Liver (tissue), 9 donors: ENCODE measurements around the gene EPHB2. TPM values are rescaled to one million over a fixed set of nuclear protein-coding genes. Genes with fewer than 3 reads are reported as not detected.

Experiments
- DNase-seq: peaks from one replicate; pipeline ENCODE4 v3.0.0-alpha.2; 2017; ENCODE audit warnings: low spot score
- H3K27ac ChIP-seq, 2 donors: one replicate each; pipeline ENCODE4 v1.7.0; 2013; ENCODE audit warnings: inconsistent platforms in 2 of 2, low read length in 2 of 2, control low read depth in 1 of 2, low read depth in 1 of 2, mild to moderate bottlenecking in 1 of 2
- H3K27me3 ChIP-seq, 4 donors: one replicate each; pipeline versions ENCODE4 v1.6.1 to v1.7.0; 2013; ENCODE audit warnings: low read length in 3 of 4, inconsistent platforms in 1 of 4, mild to moderate bottlenecking in 1 of 4, moderate library complexity in 1 of 4; ENCODE audit not compliant: control insufficient read depth in 4 of 4, insufficient read depth in 4 of 4
- H3K36me3 ChIP-seq, 4 donors: one replicate each; pipeline versions ENCODE4 v1.6.1 to v1.7.0; 2013; ENCODE audit warnings: low read length in 3 of 4, mild to moderate bottlenecking in 3 of 4, low read depth in 1 of 4, moderate library complexity in 1 of 4; ENCODE audit not compliant: control insufficient read depth in 4 of 4, insufficient read depth in 3 of 4
- H3K4me1 ChIP-seq, 4 donors: one replicate each; pipeline versions ENCODE4 v1.6.1 to v1.7.0; 2013; ENCODE audit warnings: low read length in 3 of 4, mild to moderate bottlenecking in 3 of 4, moderate library complexity in 1 of 4; ENCODE audit not compliant: control insufficient read depth in 4 of 4, insufficient read depth in 4 of 4
- H3K4me3 ChIP-seq, 3 donors: one replicate each; pipeline versions ENCODE4 v1.6.1 to v1.7.0; 2013; ENCODE audit warnings: low read length in 3 of 3, control low read depth in 1 of 3, low read depth in 1 of 3, mild to moderate bottlenecking in 1 of 3
- H3K9ac ChIP-seq, 2 donors: one replicate each; pipeline ENCODE4 v1.7.0; 2013; ENCODE audit warnings: low read length in 2 of 2, mild to moderate bottlenecking in 2 of 2, moderate library complexity in 2 of 2, control low read depth in 1 of 2, low read depth in 1 of 2
- H3K9me3 ChIP-seq, 4 donors: one replicate each; pipeline versions ENCODE4 v1.6.1 to v1.7.0; 2013; ENCODE audit warnings: low read length in 3 of 4; ENCODE audit not compliant: control insufficient read depth in 4 of 4
- FOXA2 ChIP-seq: IDR thresholded peaks from 2 replicates; pipeline ENCODE4 v1.6.1; 2016; ENCODE audit warnings: antibody characterized with exemption
- GABPA ChIP-seq, 2 donors: IDR thresholded peaks in 1 of 2; conservative IDR thresholded peaks in 1 of 2; 2 replicates each; pipeline ENCODE4 v1.6.1; 2016; ENCODE audit warnings: antibody characterized with exemption in 2 of 2, mild to moderate bottlenecking in 1 of 2, moderate library complexity in 1 of 2
- HNF4A ChIP-seq, 2 donors: conservative IDR thresholded peaks; 2 replicates each; pipeline ENCODE4 v1.6.1; 2016; ENCODE audit warnings: antibody characterized with exemption in 2 of 2, mild to moderate bottlenecking in 2 of 2
- HNF4G ChIP-seq: IDR thresholded peaks from 2 replicates; pipeline ENCODE4 v1.6.1; 2016; ENCODE audit warnings: antibody characterized with exemption
- JUND ChIP-seq, 2 donors: IDR thresholded peaks; 2 replicates each; pipeline ENCODE4 v1.6.1; 2016; ENCODE audit warnings: antibody characterized with exemption in 2 of 2
- NR2F2 ChIP-seq: IDR thresholded peaks from 2 replicates; pipeline ENCODE4 v1.6.1; 2016; ENCODE audit warnings: antibody characterized with exemption
- RAD21 ChIP-seq, 2 donors: IDR thresholded peaks; 2 replicates each; pipeline ENCODE4 v1.6.1; 2016; ENCODE audit warnings: antibody characterized with exemption in 2 of 2, mild to moderate bottlenecking in 2 of 2
- RXRA ChIP-seq, 2 donors: IDR thresholded peaks; 2 replicates each; pipeline ENCODE4 v1.6.1; 2017 to 2018; ENCODE audit warnings: antibody characterized with exemption in 2 of 2, mild to moderate bottlenecking in 1 of 2
- TAF1 ChIP-seq: conservative IDR thresholded peaks from 2 replicates; pipeline ENCODE4 v1.6.1; 2016; ENCODE audit warnings: antibody characterized with exemption, mild to moderate bottlenecking
- WGBS: extraction: QIAGEN DNeasy Blood & Tissue Kit; methylation state at CpG from one replicate; pipeline ENCODE4 v1.1.7; 2013; 5-methylcytosine and 5-hydroxymethylcytosine counted together
- polyA plus RNA-seq, 2 donors: library from polyadenylated mRNA; stranded (reverse) in 1 of 2; unstranded in 1 of 2; fragments of 200-250 nt in 1 of 2; fragments of >200 nt in 1 of 2; fragmentation: Nextera tagmentation in 1 of 2; extraction: Ambion mirVana in 1 of 2; gene quantifications; one replicate each; pipeline versions ENCODE4 v1.2.1 to v1.2.3, GENCODE V29; 2013 to 2015
- total RNA-seq, 2 donors: library from RNA; depleted of rRNA; stranded (reverse); fragments of >200 nt; gene quantifications; one replicate each; pipeline ENCODE4 v1.2.3, GENCODE V29; 2014
- TF ChIP-seq, protein P1 (sequence below): IDR thresholded peaks from 2 replicates; pipeline ENCODE4 v1.6.1; 2016; ENCODE audit warnings: antibody characterized with exemption
- TF ChIP-seq, protein P2 (sequence below): IDR thresholded peaks from 2 replicates; pipeline ENCODE4 v1.6.1; 2016; ENCODE audit warnings: antibody characterized with exemption
- TF ChIP-seq, protein P3 (sequence below): fragments of 150-350 bp; IDR thresholded peaks from 2 replicates; pipeline ENCODE4 v1.5.1; 2017; ENCODE audit warnings: improper control_type of control experiment, low read depth, low read length; ENCODE audit not compliant: missing input control
- TF ChIP-seq, protein P4 (sequence below): IDR thresholded peaks from 2 replicates; pipeline ENCODE4 v1.6.1; 2016; ENCODE audit warnings: antibody characterized with exemption
- donor health status: healthy.
- donor health status: healthy.
- donor health status: healthy.
- donor health status: healthy.
- donor health status: healthy.

The EPHB2 gene
- total and polyA plus RNA-seq, 4 donors, result 0.07 to 1.0 (median 0.38) TPM

GRCh38 chr1:22896184-22896583, 185.5 kb downstream of the EPHB2 start:
- DNase-seq, result no peak
- WGBS, result 91% methylated on average over 7 of the region's 7 CpGs
- no peaks in the 10 kb centered on the region for H3K27me3 ChIP-seq
- H3K9ac ChIP-seq, result no peak overlapping the region
- H3K36me3 ChIP-seq, result no peaks in the 10 kb centered on the region
- H3K4me3 ChIP-seq, result no peak overlapping the region
- H3K9me3 ChIP-seq, result no peaks in the 10 kb centered on the region
- H3K4me1 ChIP-seq, result no peaks in the 10 kb centered on the region
- TF ChIP-seq, protein P1, sequence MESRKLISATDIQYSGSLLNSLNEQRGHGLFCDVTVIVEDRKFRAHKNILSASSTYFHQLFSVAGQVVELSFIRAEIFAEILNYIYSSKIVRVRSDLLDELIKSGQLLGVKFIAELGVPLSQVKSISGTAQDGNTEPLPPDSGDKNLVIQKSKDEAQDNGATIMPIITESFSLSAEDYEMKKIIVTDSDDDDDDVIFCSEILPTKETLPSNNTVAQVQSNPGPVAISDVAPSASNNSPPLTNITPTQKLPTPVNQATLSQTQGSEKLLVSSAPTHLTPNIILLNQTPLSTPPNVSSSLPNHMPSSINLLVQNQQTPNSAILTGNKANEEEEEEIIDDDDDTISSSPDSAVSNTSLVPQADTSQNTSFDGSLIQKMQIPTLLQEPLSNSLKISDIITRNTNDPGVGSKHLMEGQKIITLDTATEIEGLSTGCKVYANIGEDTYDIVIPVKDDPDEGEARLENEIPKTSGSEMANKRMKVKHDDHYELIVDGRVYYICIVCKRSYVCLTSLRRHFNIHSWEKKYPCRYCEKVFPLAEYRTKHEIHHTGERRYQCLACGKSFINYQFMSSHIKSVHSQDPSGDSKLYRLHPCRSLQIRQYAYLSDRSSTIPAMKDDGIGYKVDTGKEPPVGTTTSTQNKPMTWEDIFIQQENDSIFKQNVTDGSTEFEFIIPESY, result no peak
- TF ChIP-seq JUND (IDR thresholded peaks at IDR 0.05) (no peak), GABPA (IDR thresholded peaks at IDR 0.05 in 1 of 2, conservative IDR thresholded peaks at IDR 0.05 in 1 of 2) (no peak), RAD21 (IDR thresholded peaks at IDR 0.05) (no peak), HNF4A (conservative IDR thresholded peaks at IDR 0.05) (no peak), HNF4G (no peak)
- TF ChIP-seq, protein P2, sequence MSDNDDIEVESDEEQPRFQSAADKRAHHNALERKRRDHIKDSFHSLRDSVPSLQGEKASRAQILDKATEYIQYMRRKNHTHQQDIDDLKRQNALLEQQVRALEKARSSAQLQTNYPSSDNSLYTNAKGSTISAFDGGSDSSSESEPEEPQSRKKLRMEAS, result no peak
- TF ChIP-seq, protein P3, sequence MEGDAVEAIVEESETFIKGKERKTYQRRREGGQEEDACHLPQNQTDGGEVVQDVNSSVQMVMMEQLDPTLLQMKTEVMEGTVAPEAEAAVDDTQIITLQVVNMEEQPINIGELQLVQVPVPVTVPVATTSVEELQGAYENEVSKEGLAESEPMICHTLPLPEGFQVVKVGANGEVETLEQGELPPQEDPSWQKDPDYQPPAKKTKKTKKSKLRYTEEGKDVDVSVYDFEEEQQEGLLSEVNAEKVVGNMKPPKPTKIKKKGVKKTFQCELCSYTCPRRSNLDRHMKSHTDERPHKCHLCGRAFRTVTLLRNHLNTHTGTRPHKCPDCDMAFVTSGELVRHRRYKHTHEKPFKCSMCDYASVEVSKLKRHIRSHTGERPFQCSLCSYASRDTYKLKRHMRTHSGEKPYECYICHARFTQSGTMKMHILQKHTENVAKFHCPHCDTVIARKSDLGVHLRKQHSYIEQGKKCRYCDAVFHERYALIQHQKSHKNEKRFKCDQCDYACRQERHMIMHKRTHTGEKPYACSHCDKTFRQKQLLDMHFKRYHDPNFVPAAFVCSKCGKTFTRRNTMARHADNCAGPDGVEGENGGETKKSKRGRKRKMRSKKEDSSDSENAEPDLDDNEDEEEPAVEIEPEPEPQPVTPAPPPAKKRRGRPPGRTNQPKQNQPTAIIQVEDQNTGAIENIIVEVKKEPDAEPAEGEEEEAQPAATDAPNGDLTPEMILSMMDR, result no peak
- H3K27ac ChIP-seq, result no peak overlapping the region

DNA sequence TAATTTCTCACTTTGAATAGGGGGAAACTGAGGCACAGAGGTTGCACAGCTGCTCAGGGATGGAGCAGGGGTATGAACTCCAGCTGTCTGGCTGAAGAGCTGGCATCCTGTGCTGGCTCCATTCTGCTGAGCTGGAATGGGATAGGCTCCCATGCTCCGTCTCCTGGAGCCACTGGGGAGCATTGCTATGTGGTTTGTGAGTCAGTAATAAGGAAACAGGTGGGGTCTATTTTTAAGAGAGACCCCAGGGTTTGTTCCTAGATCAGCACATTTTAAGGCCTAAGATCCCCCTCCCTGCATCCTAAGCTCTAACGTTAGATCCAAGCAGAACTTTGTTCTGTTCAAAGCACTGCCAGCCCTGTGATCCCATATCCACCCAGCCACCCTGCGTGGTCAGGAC, 189.8 kb downstream of the EPHB2 start:
- 79% methylated on average over 3 of the region's 3 CpGs for WGBS
- no peak for TF ChIP-seq HNF4G
- TF ChIP-seq, protein P4, sequence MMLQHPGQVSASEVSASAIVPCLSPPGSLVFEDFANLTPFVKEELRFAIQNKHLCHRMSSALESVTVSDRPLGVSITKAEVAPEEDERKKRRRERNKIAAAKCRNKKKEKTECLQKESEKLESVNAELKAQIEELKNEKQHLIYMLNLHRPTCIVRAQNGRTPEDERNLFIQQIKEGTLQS, result no peak
- TF ChIP-seq JUND (IDR thresholded peaks at IDR 0.05), result no peak
- TF ChIP-seq TAF1, result no peak
- TF ChIP-seq, protein P1, result no peak
- Histone ChIP-seq H3K4me1 (no peaks in the 10 kb centered on the region), H3K4me3 (no peak overlapping the region), H3K9me3 (no peaks in the 10 kb centered on the region), H3K27me3 (no peaks in the 10 kb centered on the region), H3K36me3 (no peaks in the 10 kb centered on the region), H3K27ac (no peak overlapping the region), H3K9ac (no peak overlapping the region)
- DNase-seq, result no peak

- DNase-seq, result no peak
- H3K4me1 ChIP-seq, result no peaks in the 10 kb centered on the region
- WGBS, result 91% methylated on average over 3 of the region's 3 CpGs
- no peak overlapping the region for H3K4me3 ChIP-seq
- no peak overlapping the region for H3K27ac ChIP-seq
- H3K9ac ChIP-seq, result no peak overlapping the region
- TF ChIP-seq FOXA2 (no peak), HNF4G (no peak), HNF4A (conservative IDR thresholded peaks at IDR 0.05) (no peak), JUND (IDR thresholded peaks at IDR 0.05) (no peak), TAF1 (no peak), RXRA (IDR thresholded peaks at IDR 0.05) (no peak), NR2F2 (no peak)
- TF ChIP-seq, protein P1, result no peak
- TF ChIP-seq, protein P3, result no peak
- no peaks in the 10 kb centered on the region for H3K27me3 ChIP-seq
- no peaks in the 10 kb centered on the region for H3K9me3 ChIP-seq
- no peaks in the 10 kb centered on the region for H3K36me3 ChIP-seq
These were observed 192.5 kb downstream of the EPHB2 start for GRCh38 chr1:22903113-22903512.
